Lower leg skin (tissue), 3 donors: ENCODE measurements around the gene PXMP2.

Experiments
- POLR2A ChIP-seq, 2 donors: fragments of 450-650 bp; IDR thresholded peaks; one replicate each; pipeline ENCODE4 v1.6.1; 2016 to 2017; ENCODE audit warnings: antibody characterized with exemption in 2 of 2, mild to moderate bottlenecking in 1 of 2, moderate library complexity in 1 of 2
- TF ChIP-seq, protein P1 (sequence below), 3 donors: fragments of 450-650 bp; IDR thresholded peaks; one replicate each; pipeline ENCODE4 v1.5.1; 2016; ENCODE audit warnings: antibody characterized with exemption in 3 of 3, mild to moderate bottlenecking in 3 of 3, moderate library complexity in 2 of 3

GRCh38 chr12:132665794-132666193, 21.6 kb upstream of the PXMP2 start:
- TF ChIP-seq, protein P1, sequence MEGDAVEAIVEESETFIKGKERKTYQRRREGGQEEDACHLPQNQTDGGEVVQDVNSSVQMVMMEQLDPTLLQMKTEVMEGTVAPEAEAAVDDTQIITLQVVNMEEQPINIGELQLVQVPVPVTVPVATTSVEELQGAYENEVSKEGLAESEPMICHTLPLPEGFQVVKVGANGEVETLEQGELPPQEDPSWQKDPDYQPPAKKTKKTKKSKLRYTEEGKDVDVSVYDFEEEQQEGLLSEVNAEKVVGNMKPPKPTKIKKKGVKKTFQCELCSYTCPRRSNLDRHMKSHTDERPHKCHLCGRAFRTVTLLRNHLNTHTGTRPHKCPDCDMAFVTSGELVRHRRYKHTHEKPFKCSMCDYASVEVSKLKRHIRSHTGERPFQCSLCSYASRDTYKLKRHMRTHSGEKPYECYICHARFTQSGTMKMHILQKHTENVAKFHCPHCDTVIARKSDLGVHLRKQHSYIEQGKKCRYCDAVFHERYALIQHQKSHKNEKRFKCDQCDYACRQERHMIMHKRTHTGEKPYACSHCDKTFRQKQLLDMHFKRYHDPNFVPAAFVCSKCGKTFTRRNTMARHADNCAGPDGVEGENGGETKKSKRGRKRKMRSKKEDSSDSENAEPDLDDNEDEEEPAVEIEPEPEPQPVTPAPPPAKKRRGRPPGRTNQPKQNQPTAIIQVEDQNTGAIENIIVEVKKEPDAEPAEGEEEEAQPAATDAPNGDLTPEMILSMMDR (IDR thresholded peaks at IDR 0.05): no peak
- TF ChIP-seq POLR2A (IDR thresholded peaks at IDR 0.05): no peak
